ENCODE data around the gene DDX31.
"Not testable (repeated sequence)": the region's sequence is repeated elsewhere in the genome, so short reads cannot be mapped to it uniquely, and the experiment has no call there.

DDX31 gene

DNA sequence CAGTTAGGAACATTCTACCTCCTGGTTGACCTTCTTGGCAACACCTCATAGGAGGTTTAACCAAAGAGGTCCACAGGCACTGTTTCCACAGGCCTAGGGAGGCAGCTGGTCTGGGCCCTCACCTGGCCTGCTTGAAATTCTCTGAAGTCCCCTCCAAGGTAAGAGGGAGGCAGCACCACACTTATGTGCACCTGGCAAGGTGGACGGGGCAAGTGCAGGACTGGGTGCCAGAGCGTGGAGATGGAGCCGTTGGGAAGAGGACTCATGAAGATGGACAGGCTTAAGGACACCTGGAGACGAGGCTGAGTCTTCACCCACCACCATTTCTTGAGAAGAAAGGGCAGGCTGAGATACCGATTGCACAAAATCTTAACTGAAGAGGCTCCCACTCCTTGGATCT lies 94.0 kb downstream of the DDX31 start:
- ATAC-seq, result no peak

DNA sequence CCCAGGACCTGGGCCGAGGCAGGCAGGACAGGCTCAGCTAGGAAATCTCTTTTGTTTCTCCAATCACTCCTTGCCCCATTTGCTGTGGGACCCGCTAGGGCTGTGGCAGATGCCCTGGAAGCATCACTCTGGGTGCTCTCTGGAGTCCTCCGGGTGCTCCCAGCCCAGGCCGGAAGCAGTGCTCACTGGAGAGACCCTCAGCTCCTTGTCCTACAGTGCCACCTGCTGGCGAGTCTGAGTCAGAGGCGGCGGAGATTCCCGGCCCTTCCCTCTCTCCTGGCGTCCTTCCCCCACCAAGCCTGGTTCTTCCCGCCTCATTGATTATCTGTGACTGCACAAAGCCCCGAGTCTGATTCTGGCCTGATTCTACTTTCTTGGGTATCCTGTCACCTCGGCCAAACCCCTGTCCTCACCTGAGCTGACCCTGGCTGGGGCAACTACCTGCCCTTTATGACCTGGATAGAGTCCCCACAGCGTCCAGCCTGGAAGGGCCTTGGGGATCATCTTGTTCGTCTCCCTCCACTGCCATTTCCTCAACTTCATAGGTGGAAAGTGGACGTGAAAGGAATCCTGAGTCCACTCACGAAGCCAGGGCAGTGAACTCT lies 94.7 kb downstream of the DDX31 start:
- ATAC-seq, result peak in 1 of 2 donors; percentile 45

DNA sequence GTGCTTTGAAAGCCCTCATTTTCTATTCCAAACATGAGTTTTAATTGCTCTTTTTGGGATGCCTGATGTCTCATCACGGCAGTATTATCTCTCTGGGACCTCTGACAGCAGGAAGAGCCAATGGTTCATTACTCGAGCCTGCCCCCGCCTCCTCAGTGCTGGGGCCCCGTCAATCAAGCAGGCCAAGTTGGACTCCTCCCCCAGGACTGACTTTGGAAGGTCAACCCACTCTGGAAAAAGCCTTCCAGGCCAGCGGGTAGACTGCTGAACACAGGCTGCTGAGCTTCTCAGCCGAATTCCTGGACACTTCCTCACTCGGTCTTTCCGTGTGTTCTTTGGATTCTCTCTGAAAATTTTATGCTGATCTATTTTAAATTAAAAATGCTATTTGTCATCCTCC lies 96.9 kb downstream of the DDX31 start:
- no peak for ATAC-seq

DNA sequence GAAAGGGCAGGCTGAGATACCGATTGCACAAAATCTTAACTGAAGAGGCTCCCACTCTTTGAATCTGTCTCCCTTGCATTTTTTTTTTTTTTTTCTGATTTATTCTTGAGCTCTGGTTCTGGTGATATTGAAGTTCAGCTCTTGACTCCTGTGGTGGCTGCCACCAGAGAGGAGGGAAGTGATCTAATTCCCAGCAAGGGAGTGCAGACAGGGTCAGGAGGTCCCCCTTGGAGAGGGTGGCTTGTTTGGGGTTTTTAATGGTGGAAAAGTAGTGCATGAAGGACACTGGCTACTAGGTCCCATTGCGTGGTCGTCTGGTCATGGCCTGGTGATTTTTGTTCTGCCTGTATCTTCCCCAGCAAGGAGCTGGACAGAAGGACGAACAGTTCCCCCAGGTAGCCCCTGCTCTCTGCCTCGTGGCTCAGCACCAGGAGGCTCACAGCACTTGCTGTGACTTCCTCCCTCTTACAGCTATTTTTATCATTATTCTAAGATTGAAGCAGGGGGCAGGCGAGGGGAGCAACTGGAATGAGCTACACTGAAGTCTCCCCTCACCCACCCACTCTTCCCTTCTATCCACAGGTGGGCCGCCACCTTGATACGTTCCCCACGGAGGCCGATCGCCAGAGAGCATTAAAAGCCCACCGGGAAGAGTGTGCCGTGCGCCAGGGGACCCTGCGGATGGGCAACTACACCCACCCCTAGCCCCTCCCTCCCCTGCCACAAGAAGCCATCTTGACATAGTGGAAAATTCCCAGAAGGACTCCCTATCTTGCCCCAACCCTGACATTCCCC lies 97.8 kb downstream of the DDX31 start:
- no peak for ATAC-seq

DNA sequence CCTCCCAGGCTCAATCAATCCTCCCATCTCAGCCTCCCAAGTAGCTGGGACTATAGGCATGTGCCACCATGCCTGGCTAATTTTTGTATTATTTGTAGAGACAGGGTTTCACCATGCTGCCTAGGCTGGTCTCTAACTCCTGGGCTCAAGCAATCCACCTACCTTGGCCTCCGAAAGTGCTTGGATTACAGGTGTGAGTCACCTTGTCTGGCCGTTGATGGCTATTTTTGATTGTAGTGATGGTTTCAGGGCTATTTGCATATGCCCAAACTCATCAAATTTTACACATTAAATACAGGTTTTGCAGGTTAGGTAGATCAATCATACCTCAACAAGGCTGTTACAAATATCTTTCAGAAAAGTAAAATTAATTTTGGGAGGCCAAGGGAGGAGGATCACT lies 101.0 kb downstream of the DDX31 start:
- not testable (repeated sequence) for ATAC-seq

DNA sequence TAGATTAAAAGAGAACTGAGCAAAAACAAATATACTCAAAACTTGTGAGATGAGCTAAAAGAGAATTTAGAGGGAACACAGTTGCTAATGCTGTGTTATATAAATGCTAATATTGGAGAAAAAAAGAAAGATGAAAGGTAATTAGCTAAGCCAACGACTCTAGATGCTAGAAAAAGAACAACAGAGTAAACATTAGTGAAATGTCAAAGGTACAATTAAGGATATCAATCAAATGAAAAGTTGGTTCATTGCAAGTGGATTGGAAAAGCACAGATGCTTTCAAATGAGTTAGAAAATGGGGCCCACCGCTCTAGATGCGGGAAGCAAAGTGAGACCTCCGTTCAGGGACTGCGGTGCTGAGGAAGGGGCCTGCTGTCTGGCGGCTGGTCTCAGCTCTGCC lies 105.3 kb downstream of the DDX31 start:
- no peak for ATAC-seq

DNA sequence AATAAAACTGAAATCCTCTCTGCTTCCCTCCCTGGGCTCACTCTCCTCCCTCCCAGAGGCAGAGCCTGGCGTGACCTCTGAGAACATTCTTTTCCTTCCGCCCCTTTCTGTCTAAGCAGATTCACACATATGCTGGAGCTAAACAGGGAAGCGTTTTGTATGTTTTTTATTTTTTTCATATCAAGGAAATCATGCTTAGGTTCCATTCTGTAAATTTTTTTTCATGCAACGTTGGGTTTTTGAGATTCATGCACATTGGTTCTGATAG lies 107.5 kb downstream of the DDX31 start:
- no peak for ATAC-seq

DNA sequence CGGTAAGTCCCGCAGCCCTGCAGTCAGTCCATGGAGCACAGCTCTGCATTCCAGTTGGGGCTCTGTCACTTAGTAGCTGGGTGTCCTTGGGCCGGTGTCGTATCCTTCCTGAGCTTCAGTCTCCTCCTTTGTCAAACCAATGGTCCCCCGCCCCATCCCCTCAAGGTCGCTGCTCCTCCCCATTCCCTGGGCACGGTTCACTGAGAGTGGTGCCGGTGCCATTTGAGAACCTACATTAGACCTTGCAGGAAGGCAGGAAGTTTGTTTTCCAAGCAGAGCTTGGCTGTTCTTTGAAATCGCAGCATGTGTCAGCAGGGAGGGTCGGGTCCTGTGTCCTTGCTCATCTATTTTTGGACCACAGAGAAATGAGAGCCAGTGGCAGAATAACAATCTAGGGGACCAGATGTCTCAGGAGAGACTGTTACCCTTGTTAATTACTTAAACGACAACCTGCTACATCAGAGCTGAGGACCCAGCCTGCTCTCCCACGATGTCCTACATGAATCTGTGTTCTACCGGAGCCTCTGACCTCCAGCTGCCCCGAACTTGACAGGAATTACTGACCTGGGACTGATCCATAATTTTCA lies 109.1 kb downstream of the DDX31 start:
- no peak for ATAC-seq

DNA sequence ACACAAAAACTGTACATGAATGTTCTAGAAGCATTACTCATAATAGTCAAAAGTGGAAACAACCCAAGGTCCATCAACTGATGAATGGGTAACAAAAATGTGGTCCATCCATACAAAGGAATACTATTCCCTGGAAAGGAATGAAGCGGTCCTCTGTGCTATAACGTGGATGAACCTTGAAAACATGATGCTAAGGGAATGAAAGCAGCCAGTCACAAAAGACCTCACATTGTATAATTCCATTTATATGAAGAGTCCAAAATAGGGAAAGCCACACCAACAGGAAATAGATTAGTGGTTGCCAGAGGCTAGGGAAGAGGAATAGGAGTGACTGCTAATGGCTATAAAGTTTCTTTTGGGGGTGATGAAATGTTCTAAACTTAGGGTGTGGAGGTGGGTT lies 110.1 kb downstream of the DDX31 start:
- no peak for ATAC-seq

DNA sequence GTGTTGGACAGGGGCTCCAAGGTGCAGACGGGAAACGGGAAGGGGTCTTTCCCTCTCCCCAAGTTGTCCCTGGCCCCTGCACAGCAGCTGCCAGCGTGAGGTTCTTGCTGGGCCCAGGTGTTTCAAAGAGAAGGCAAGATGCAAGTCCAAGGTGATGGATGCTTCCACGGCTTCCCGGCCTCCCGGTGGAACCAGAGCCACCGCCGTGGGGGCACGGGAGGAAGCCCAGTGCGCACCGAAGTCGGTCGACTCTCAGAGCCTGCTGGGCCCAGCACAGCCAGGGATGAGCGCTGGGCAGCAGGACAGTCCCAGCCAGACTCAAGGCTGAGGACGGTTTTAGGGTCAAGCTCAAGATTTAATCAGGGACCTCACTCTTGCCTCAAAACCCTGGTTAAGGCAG lies 112.6 kb downstream of the DDX31 start:
- no peak for ATAC-seq

DNA sequence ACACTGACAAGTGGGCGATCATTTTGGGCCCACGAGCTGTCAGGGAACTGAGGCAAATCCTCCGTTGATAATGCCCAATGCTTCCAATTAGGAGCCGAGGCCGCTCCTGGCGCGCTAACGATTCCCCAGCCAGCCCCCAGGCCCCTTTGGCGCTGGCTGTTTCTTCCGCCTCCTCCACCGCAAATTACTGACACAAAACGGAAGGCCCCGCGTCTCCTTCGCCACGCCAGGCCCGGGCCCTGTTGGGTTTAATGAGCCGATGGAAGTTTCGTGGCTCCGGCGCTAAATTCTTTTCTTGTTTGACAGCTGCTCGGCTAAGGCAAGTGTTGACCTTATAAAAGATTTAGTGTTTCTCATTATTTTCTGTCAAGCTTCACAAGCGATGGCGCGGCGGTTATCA lies 113.1 kb downstream of the DDX31 start:
- no peak for ATAC-seq

DNA sequence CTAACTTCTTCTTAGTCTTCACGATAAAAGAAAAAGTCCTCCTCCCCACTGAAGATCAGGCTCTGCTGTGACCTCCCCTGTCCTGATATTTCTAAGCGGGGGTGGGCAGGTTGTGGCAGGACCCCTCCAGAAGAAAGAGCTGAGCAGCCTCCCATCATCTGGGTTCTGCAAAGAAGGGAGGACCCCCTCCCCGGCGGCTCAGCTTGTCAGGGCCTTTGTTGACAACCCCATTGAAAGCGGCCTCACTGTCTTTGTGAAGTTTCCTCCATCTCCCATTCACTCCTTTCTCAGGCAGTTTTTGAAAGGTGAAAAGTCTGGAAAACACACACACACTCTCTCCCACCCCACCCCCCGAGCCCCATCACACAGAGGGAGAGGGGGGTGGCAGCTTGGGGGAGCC lies 113.5 kb downstream of the DDX31 start:
- ATAC-seq, result no peak

DNA sequence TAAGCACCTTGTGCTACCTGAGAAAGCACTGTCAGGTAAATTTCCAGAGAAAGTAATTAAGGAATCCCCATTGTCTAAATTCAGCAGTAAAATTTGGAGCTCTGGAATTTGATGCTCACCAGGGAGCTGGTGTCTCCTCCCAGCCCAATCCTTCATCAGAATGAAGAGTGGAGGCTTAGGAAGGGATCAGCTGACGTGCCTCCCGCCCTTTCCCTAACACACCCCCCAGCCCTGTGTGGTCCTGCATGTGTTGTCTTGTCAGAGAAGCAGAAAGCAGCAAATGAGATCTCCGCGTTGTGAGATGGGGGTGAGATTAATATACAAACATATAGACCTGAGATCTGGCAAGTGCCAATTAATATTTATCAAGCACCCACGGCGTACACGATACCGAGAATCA lies 114.3 kb downstream of the DDX31 start:
- ATAC-seq, result no peak

DNA sequence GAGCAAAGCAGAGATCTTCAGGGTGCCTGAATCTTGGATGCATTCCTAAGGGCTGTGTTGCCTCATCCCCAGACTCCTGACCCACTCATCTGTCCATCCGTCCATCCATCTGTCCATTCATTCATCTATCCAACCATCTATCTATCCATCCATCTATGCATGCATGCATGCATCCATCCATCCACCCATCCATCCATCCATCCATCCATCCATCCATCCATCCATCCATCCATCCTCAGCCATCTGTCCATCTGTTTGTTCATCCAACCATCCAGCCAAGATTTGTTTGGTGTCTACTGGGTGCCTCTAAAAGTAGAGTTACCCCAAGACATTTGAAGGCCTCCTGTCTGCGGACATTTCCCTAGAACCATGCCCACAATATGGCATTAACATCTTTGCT lies 115.0 kb downstream of the DDX31 start:
- no peak for ATAC-seq

DNA sequence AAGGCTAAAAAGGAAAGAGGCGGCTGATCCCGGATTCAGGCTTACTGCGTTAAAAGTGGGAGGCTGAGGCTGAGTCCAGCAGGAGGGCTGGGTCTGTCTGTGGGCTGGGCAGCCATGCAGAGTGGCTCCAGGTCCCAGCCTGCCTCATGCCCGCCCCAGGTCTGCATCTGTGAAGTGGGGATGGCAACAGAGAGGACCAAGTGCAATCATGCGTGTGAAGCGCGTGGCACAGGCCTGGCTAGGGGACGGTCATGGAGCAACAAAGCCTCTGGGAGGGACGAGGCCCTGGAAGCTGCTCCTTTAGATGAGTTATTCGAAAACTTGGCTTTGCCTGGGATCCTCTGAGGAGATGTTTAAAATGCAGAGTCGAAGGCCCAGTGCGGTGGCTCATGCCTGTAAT lies 117.7 kb downstream of the DDX31 start:
- no peak for ATAC-seq

DNA sequence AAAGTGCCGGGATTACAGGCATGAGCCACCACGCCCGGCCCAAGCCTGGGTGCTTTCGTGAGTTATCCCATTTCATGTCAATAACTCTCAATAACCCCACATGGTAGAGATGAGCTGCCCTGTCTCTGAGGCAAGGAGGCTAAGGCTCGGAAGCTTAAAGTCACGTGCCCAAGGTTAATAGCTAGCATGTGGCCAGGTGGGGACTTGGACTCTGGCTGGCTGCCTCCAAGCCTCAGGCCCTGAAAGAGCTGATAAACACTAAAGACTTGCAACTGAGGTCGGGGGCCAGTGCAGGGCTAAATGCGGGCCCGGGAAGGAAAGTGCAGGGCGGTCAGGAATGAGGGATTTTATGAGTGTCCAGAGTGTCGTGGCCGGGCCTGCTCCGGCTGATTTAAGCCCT lies 118.2 kb downstream of the DDX31 start:
- no peak for ATAC-seq

DNA sequence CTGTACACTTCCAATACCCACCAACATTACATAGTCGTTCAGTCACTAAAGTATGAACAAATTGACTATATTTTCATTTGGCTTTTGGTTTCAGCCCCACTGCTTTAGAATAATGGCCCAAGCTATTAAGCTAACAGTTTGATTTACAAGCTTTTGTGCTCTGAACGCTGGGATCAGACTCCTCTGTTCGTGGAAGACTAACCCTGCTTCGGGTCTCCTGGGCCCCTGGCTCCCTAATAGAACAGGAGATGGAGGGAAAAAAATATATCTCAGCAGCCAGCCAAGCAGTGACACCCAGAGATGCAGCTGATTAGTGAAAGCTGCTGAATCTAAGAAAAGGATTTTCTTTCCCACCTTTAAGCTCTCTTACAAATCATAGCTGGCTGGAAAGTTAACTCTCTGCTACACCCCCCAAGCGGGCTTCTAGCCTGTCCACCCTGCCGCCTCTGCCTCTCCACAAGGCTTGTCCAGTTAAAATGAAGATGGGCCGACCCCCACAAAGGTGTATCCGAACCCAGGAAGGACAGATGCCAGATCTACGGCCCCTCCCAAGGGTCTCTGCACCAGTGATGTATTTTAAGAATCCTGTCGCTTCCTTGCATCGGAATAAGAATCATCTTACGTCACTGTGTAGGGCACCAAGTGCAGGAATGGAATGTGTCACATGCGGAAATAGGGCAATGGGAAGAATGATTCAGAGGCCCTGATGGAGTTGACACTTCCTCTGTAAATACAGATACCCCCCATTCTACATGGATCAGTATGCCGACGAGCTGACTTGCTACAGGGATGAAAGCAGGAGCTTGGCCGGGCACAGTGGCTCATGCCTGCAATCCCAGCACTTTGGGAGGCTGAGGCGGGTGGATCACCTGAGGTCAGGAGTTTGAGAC lies 120.8 kb downstream of the DDX31 start:
- ATAC-seq, result no peak

DNA sequence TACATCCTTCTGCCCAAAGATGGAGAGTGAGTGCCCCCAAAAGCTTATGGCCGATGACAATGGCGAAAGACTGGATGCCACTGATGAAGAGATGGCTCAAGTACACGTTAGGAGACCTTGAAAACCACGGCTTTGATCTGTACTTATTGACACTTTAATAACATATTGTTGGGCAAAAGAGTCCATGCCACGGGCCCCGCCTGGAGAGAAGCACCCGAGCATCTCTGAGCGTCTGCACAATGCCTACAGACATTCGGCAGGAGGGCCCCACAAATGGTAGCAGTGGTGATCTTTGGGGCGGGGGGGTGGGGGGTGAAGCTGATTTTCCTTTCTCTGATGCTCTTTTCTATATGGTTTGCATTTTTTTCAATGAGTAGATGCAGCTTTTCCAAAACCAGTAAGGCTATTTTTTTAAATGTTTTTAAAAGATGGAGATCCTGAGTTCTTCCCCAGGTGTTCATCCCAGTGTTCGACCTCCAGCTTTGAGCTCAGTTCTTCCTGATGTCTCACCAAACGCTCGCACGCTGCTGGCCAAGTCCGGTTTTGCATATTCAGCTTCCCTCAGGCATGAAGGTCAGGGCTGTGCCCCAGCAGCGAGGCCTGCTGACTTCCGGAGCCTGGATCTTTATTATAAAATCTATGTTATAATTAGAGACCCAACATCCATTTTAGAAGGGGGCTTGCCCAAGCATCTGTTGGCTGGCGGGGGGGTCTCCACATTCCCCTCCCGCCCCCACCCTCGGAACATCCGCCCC lies 121.6 kb downstream of the DDX31 start:
- ATAC-seq, result no peak

DNA sequence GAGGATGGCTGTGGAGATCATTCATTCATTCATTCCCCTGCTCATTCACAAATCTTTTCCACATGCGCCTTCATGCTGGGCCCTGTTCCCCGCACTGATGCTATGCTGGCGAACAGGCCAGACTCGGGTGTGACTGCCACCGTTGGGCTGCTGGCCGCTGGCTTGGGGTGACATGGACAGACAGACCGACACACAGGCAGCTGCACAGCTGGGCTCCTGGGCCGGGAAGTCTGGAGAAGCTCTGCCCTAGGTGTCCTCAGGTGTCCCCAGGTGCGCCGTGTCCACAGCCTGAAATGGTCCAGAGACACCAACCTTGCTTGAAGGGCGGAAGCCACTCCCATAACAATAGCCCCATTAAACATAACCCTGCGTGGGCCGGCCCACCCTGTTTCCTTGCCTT lies 122.3 kb downstream of the DDX31 start:
- ATAC-seq, result no peak

DNA sequence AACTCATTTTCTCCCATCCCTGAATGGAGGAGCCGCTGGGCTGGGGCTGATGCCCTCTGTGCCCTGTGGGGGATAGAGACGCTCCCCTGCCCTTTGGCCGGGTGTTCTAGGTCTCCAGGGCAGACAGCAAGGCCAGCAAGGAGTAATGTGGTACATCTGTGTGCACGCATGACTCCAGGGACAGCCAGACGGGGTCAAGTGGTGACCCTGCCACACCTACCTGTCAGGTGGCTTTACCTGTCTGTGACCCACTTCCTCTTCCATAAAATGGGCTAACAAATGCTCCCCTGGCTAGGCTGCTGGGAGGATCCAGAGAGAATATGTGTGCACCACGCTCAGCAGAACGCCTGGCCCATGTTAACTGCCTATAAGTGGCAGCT lies 122.7 kb downstream of the DDX31 start:
- no peak for ATAC-seq

DNA sequence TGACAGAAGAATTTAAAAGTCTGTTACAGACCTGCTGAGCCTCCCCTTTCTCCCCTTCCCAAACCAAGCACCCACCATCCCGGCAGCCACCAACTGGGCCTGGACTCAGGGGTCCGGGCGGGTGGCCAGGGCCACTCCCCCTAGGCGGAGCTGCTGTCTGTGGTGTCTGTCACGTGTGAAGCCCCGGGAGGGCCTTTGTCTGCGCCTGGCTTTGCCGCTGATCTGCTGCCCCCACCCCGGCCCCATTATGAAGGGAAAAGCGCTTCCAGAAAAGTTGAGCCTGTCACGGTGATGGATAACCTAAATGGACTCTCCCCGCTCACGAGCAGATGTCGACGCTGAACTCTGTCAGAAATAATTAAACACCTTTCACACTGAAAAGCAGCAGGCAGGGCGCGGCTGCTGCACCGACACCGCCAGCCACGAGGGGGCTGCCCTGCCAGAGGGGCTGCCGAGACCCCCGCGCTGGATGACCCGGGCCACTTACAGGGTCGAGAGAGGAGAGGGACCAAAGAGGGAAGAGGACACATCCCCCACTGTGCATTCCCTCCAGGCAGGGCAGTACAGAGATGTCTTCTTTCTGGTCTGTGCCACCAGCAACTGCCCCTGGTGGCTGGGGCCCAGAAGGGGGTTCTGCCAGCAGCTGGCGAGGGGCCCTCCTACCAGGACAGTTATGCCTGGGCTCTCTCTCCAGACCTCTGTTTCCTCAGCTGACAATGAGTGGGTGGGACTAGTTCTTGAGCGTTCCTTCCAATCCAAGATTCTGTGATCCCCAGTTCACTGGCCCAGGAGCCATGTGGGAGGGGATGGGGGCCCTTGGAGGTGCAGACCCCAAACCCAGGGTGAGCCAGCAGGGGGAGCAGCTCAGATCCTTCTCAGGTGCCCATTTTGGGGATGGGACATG lies 123.4 kb downstream of the DDX31 start:
- ATAC-seq, result no peak

DNA sequence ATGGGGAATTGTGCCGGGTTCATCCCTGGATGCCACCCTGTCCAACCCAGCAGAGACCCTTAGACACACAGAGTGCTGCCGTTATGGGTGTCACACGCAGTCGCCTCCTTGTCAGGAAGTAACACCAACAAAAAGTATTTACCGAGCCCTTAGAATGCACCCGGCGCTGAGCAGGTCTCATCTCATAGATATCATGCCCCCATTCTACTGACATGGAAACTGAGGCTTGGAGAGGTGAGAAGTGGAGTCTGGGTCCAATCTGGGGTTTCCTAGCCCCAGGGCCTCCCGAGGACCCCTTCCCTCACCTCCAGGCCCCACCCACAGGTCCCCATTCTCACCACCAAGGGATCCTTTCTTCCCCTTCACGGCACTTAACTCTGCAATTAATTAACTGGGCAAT lies 124.2 kb downstream of the DDX31 start:
- no peak for ATAC-seq
